Caco-2 (cell line): Measurements from ENCODE around the gene ANK2. TPM values are rescaled to one million over a fixed set of nuclear protein-coding genes. Genes with fewer than 3 reads are reported as not detected.

Source experiments
- BruUV-seq: library from RNA; stranded (reverse); fragments of 400-500 nt; replicated peaks from 2 replicates; lab custom pipeline; 2021; lab: Mats Ljungman, UMichigan
- CTCF ChIA-PET: fragments of 300-600 bp; sonication (Branson Sonifier 250); formaldehyde crosslinking; loops from one replicate; lab custom pipeline; 2022; ENCODE audit warnings: antibody characterized with exemption; lab: Charles Lee
- POLR2A ChIA-PET: fragments of 300-600 bp; sonication (Branson Sonifier 250); formaldehyde crosslinking; loops from one replicate; lab custom pipeline; 2022; ENCODE audit warnings: antibody characterized with exemption; lab: Charles Lee
- DNase-seq, 2 experiments: peaks; one replicate each; pipeline versions ENCODE4 v3.0.0 to v3.0.0-alpha.2; 2020 to 2022
- H3K27me3 ChIP-seq: replicated peaks from 2 replicates; pipeline ENCODE4 v1.6.0; 2011; ENCODE audit warnings: low read length; ENCODE audit not compliant: control insufficient read depth, insufficient read depth
- H3K36me3 ChIP-seq: 2 replicates; pipeline ENCODE4 v1.5.1; 2011; ENCODE audit warnings: low read length; ENCODE audit not compliant: control insufficient read depth, insufficient read depth
- H3K4me1 ChIP-seq: fragments of 250-450 bp; sonication (Bioruptor Pico); 2 replicates; pipeline ENCODE4 v1.5.1; 2020; ENCODE audit warnings: mild to moderate bottlenecking
- H3K4me3 ChIP-seq: 2 replicates; pipeline ENCODE4 v1.5.1; 2011; ENCODE audit warnings: low read depth, mild to moderate bottlenecking, control low read depth, low read length
- H3K9me3 ChIP-seq: fragments of 250-450 bp; sonication (Bioruptor Pico); 2 replicates; pipeline ENCODE4 v1.5.1; 2020; ENCODE audit warnings: mild to moderate bottlenecking, moderate library complexity
- H3K27ac Mint-ChIP-seq: one replicate; pipeline ENCODE4 v1.8.0; 2022; ENCODE audit warnings: mixed read lengths; ENCODE audit not compliant: unreplicated experiment
- H3K27me3 Mint-ChIP-seq: one replicate; pipeline ENCODE4 v1.8.0; 2022; ENCODE audit warnings: mixed read lengths; ENCODE audit not compliant: insufficient read depth, unreplicated experiment
- H3K36me3 Mint-ChIP-seq: one replicate; pipeline ENCODE4 v1.8.0; 2022; ENCODE audit warnings: mild to moderate bottlenecking, mixed read lengths; ENCODE audit not compliant: insufficient read depth, unreplicated experiment
- H3K4me1 Mint-ChIP-seq: one replicate; pipeline ENCODE4 v1.8.0; 2022; ENCODE audit warnings: low read depth, mixed read lengths; ENCODE audit not compliant: unreplicated experiment
- H3K4me3 Mint-ChIP-seq: one replicate; pipeline ENCODE4 v1.8.0; 2022; ENCODE audit warnings: mild to moderate bottlenecking, moderate library complexity, mixed read lengths; ENCODE audit not compliant: unreplicated experiment
- H3K9me3 Mint-ChIP-seq: one replicate; pipeline ENCODE4 v1.8.0; 2022; ENCODE audit warnings: mixed read lengths; ENCODE audit not compliant: unreplicated experiment
- intact Hi-C: fragments of 100-400 bp; cut with micrococcal nuclease; formaldehyde crosslinking; loops from one replicate; pipeline ENCODE4 v1.10.0; 2022; ENCODE audit not compliant: unreplicated experiment
- total RNA-seq: library from RNA; stranded (reverse); gene quantifications from 2 replicates; pipeline ENCODE4 v1.2.3, GENCODE V29; 2022
- TF ChIP-seq, protein P1 (sequence below), 2 experiments: fragments of 200-600 bp in 1 of 2; IDR thresholded peaks; 1 replicate in 1 of 2; 2 replicates in 1 of 2; pipeline versions ENCODE4 v1.5.1 to v1.8.0; 2011 to 2022; ENCODE audit warnings: antibody characterized with exemption in 1 of 2, control low read depth in 1 of 2, inconsistent platforms in 1 of 2, low read depth in 1 of 2, low read length in 1 of 2, mild to moderate bottlenecking in 1 of 2, moderate library complexity in 1 of 2; ENCODE audit not compliant: insufficient read depth in 1 of 2, severe bottlenecking in 1 of 2, unreplicated experiment in 1 of 2

Gene ANK2
- total RNA-seq, 1 experiment from 2014 or later, result 26.3 TPM

DNA sequence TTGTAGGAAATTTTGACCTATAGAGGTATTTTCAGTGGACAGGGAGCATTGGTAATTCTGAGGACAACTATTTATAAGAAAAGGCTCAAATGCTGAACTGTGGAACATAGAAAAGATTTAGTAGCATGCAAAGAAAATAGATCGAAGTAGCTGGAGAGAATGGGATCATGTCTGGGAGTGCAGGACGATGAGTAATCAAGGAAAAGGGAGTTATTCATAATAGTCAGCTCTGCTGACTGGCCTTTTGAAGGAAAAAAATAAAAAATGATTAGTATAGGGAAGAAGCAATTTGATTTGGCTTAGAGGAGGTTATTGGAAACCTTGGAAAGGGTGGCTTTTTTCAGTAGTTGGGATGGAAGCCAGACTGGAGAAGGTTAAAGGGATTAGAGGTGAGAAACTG is 22.9 kb upstream of the ANK2 start:
- Mint-ChIP-seq H3K27ac (no peak overlapping the region), H3K4me1 (peaks cover 6% of the 10 kb centered on the region), H3K27me3 (no peaks in the 10 kb centered on the region), H3K36me3 (no peaks in the 10 kb centered on the region), H3K9me3 (no peaks in the 10 kb centered on the region), H3K4me3 (no peak overlapping the region)
- TF ChIP-seq, protein P1, sequence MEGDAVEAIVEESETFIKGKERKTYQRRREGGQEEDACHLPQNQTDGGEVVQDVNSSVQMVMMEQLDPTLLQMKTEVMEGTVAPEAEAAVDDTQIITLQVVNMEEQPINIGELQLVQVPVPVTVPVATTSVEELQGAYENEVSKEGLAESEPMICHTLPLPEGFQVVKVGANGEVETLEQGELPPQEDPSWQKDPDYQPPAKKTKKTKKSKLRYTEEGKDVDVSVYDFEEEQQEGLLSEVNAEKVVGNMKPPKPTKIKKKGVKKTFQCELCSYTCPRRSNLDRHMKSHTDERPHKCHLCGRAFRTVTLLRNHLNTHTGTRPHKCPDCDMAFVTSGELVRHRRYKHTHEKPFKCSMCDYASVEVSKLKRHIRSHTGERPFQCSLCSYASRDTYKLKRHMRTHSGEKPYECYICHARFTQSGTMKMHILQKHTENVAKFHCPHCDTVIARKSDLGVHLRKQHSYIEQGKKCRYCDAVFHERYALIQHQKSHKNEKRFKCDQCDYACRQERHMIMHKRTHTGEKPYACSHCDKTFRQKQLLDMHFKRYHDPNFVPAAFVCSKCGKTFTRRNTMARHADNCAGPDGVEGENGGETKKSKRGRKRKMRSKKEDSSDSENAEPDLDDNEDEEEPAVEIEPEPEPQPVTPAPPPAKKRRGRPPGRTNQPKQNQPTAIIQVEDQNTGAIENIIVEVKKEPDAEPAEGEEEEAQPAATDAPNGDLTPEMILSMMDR (IDR thresholded peaks at IDR 0.05; ENCODE audit: insufficient read depth in 1 of 2, low read depth in 1 of 2, low read length in 1 of 2, severe bottlenecking in 1 of 2, unreplicated experiment in 1 of 2), result no peak
- ChIA-PET CTCF (no interaction called here), POLR2A (no interaction called here)
- H3K4me1 ChIP-seq, result peaks cover 7% of the 10 kb centered on the region; the same call in 1 of the 2 replicates
- BruUV-seq, result no TSS peak
- intact Hi-C loops, result no loop called here
- no peaks in the 10 kb centered on the region for H3K9me3 ChIP-seq
- no peaks in the 10 kb centered on the region for H3K27me3 ChIP-seq
- DNase-seq, result no peak
- H3K36me3 ChIP-seq, result no peaks in the 10 kb centered on the region
- no peak overlapping the region for H3K4me3 ChIP-seq

DNA sequence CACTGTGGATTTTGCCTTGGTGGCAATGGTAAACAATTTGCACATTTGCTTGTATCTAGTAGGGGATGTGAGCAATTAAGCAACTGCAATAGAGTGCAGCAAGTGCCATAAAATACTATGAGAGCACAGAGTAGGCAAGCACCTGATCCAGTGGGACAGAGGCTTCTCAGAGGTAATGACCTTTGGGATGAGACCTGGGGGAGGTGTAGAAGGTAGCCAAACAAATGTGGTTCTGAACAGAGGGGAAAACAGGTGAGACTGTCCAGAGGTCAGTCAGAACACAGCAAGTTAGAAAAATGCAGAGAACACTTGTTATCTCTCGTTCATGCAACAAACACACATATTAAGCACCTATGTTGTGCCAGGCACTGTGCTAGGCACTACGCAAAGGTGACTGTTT is 21.4 kb upstream of the ANK2 start:
- DNase-seq, result peak; percentile 24 to 32
- Mint-ChIP-seq H3K9me3 (no peaks in the 10 kb centered on the region), H3K27ac (no peak overlapping the region), H3K27me3 (no peaks in the 10 kb centered on the region), H3K36me3 (no peaks in the 10 kb centered on the region), H3K4me1 (peaks cover 6% of the 10 kb centered on the region), H3K4me3 (no peak overlapping the region)
- CTCF ChIA-PET, result no interaction called here
- POLR2A ChIA-PET, result no interaction called here
- BruUV-seq, result no TSS peak
- Histone ChIP-seq H3K4me3 (no peak overlapping the region), H3K36me3 (no peaks in the 10 kb centered on the region), H3K4me1 (peaks cover 7% of the 10 kb centered on the region; the same call in 1 of the 2 replicates), H3K27me3 (no peaks in the 10 kb centered on the region), H3K9me3 (no peaks in the 10 kb centered on the region)
- TF ChIP-seq, protein P1 (IDR thresholded peaks at IDR 0.05; ENCODE audit: insufficient read depth in 1 of 2, low read depth in 1 of 2, low read length in 1 of 2, severe bottlenecking in 1 of 2, unreplicated experiment in 1 of 2), result no peak
- intact Hi-C loops, result no loop called here

DNA sequence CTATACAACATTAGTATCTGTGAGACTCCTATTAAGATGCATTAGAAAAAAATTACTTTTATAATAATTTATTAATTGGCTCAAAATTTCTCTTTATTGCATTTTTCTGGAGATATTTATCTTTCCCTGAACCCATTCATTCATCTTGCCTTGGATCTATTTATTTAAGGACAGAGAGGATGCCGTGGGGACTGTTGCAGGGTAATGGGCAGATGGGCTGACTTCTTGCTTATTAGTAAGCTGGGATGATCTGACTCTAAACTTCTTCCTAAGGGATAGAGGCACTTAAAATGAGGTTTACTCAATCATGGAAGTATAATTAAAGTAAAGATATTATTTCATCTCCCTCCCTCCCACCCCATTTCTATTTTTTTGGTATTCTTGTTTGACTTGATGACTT is 18.2 kb upstream of the ANK2 start:
- Mint-ChIP-seq H3K27me3 (no peaks in the 10 kb centered on the region), H3K9me3 (no peaks in the 10 kb centered on the region), H3K27ac (no peak overlapping the region), H3K4me1 (peaks cover 13% of the 10 kb centered on the region), H3K36me3 (no peaks in the 10 kb centered on the region), H3K4me3 (no peak overlapping the region)
- peaks cover 7% of the 10 kb centered on the region; the same call in 1 of the 2 replicates for H3K4me1 ChIP-seq
- no peak overlapping the region for H3K4me3 ChIP-seq
- no peaks in the 10 kb centered on the region for H3K9me3 ChIP-seq
- BruUV-seq, result no TSS peak
- TF ChIP-seq, protein P1 (IDR thresholded peaks at IDR 0.05; ENCODE audit: insufficient read depth in 1 of 2, low read depth in 1 of 2, low read length in 1 of 2, severe bottlenecking in 1 of 2, unreplicated experiment in 1 of 2), result no peak
- no peaks in the 10 kb centered on the region for H3K27me3 ChIP-seq
- ChIA-PET POLR2A (no interaction called here), CTCF (no interaction called here)
- DNase-seq, result no peak
- no peaks in the 10 kb centered on the region for H3K36me3 ChIP-seq
- intact Hi-C loops, result no loop called here
